HFFc6 (cell line): Measurements from ENCODE around the gene UNC5B. TPM values are rescaled to one million over a fixed set of nuclear protein-coding genes. Genes with fewer than 3 reads are reported as not detected.

Source experiments
- DNase-seq: peaks from one replicate; pipeline ENCODE4 v3.0.0-alpha.2; 2018
- H3K27ac Mint-ChIP-seq: 2 replicates; pipeline ENCODE4 v1.8.0; 2020; ENCODE audit warnings: mild to moderate bottlenecking, mixed read lengths
- H3K27me3 Mint-ChIP-seq: 2 replicates; pipeline ENCODE4 v1.8.0; 2021; ENCODE audit warnings: mild to moderate bottlenecking, moderate library complexity, mixed read lengths; ENCODE audit not compliant: insufficient read depth
- H3K36me3 Mint-ChIP-seq: 2 replicates; pipeline ENCODE4 v1.8.0; 2021; ENCODE audit warnings: low read depth, mixed read lengths
- H3K4me1 Mint-ChIP-seq: 2 replicates; pipeline ENCODE4 v1.8.0; 2020; ENCODE audit warnings: low read depth, mixed read lengths
- H3K4me3 Mint-ChIP-seq: 2 replicates; pipeline ENCODE4 v1.8.0; 2020; ENCODE audit warnings: mild to moderate bottlenecking, moderate library complexity, mixed read lengths
- H3K9me3 Mint-ChIP-seq: 2 replicates; pipeline ENCODE4 v1.8.0; 2020; ENCODE audit warnings: mild to moderate bottlenecking, mixed read lengths
- total RNA-seq, 6 experiments: library from RNA; stranded (reverse); fragmentation: NEBNext Ultra II Directional; extraction: Animal tissue kit (Norgen Biotek cat#: 25700); gene quantifications; 2 replicates in 1 of 6; 3 replicates in 5 of 6; pipeline ENCODE4 v1.2.3, GENCODE V29; 2021
- TF ChIP-seq, protein P1 (sequence below): fragments of 200-600 bp; sonication (generic); IDR thresholded peaks from 2 replicates; pipeline ENCODE4 v1.5.0; 2021; ENCODE audit warnings: antibody characterized with exemption, mild to moderate bottlenecking

UNC5B gene
- total RNA-seq, 6 experiments from 2014 or later, result 5.2 to 11.6 (median 5.7) TPM

DNA sequence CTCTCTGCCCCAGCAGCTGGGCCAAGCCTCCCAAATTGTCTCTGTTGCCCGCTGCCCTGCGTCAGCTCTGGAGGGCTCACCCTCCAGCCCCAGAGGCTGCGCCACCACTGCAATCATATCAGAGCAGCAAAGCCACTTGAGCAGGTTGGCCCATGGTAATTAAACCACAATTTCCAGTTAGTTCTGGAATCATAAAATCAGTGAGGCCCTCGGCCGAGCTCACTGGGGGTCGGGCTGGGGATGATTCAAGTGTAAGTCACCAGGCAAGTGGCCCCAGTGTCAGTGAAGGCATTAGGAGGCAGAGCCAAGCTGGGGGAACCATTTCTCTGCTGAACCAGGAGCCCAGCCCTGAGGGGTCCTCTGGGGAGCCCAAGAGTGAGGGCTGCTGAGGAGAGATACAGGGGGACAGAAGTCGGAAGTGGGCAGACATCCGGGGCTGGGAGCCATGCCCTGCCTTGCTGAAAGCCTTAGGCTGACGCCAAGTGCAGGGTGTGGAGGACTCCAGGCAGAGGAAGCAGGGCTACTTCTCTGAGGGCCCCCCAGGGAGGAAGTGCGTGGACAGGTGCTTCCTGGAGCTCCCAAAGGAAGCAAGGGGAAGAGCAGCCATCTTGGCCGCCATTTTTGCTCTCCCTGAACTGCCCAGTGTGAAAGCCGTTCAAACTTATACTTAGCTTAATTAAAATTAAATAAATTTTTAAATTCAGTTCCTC, 77.2 kb downstream of the UNC5B start:
- TF ChIP-seq, protein P1, sequence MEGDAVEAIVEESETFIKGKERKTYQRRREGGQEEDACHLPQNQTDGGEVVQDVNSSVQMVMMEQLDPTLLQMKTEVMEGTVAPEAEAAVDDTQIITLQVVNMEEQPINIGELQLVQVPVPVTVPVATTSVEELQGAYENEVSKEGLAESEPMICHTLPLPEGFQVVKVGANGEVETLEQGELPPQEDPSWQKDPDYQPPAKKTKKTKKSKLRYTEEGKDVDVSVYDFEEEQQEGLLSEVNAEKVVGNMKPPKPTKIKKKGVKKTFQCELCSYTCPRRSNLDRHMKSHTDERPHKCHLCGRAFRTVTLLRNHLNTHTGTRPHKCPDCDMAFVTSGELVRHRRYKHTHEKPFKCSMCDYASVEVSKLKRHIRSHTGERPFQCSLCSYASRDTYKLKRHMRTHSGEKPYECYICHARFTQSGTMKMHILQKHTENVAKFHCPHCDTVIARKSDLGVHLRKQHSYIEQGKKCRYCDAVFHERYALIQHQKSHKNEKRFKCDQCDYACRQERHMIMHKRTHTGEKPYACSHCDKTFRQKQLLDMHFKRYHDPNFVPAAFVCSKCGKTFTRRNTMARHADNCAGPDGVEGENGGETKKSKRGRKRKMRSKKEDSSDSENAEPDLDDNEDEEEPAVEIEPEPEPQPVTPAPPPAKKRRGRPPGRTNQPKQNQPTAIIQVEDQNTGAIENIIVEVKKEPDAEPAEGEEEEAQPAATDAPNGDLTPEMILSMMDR, result no peak
- H3K4me3 Mint-ChIP-seq, result no peak overlapping the region
- no peak for DNase-seq
- no peaks in the 10 kb centered on the region for H3K9me3 Mint-ChIP-seq
- no peak overlapping the region for H3K27ac Mint-ChIP-seq
- no peaks in the 10 kb centered on the region for H3K36me3 Mint-ChIP-seq
- H3K27me3 Mint-ChIP-seq, result peaks cover 3% of the 10 kb centered on the region
- peaks cover 8% of the 10 kb centered on the region; the same call in 1 of the 2 replicates for H3K4me1 Mint-ChIP-seq

- Mint-ChIP-seq H3K27me3 (peaks cover 3% of the 10 kb centered on the region), H3K4me1 (peaks cover 8% of the 10 kb centered on the region; the same call in 1 of the 2 replicates), H3K4me3 (no peak overlapping the region), H3K36me3 (no peaks in the 10 kb centered on the region), H3K27ac (no peak overlapping the region), H3K9me3 (no peaks in the 10 kb centered on the region)
- DNase-seq, result no peak
- TF ChIP-seq, protein P1, result no peak
These were observed 78.0 kb downstream of the UNC5B start for GRCh38 chr10:71290331-71290730.

DNA sequence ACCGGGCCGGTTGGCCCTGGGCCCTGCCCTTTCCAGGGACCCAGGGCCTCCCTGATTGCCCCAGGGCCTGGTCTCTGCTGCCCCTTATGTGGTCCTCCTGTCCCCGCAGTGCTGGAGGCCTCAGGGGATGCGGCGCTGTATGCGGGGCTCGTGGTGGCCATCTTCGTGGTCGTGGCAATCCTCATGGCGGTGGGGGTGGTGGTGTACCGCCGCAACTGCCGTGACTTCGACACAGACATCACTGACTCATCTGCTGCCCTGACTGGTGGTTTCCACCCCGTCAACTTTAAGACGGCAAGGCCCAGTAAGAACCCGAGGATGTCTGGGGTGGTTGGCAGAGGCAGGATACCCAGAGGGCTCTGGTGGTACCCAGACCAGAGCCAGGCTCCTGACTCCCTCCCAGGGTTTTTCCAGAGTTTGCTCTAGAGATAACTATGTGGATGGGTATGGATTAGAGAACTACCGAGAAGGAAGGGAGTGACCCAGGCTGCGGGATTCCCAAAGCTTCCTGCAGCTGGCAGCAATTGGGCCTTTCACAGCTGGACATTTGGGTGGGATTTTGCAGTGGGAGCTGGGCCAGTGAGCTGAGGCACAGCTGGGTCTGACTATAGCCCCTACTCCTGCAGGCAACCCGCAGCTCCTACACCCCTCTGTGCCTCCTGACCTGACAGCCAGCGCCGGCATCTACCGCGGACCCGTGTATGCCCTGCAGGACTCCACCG, 78.6 kb downstream of the UNC5B start:
- no peaks in the 10 kb centered on the region for H3K36me3 Mint-ChIP-seq
- TF ChIP-seq, protein P1, result no peak
- H3K4me1 Mint-ChIP-seq, result peaks cover 8% of the 10 kb centered on the region; the same call in 1 of the 2 replicates
- no peak for DNase-seq
- H3K9me3 Mint-ChIP-seq, result no peaks in the 10 kb centered on the region
- H3K4me3 Mint-ChIP-seq, result no peak overlapping the region
- peaks cover 3% of the 10 kb centered on the region for H3K27me3 Mint-ChIP-seq
- H3K27ac Mint-ChIP-seq, result no peak overlapping the region

DNA sequence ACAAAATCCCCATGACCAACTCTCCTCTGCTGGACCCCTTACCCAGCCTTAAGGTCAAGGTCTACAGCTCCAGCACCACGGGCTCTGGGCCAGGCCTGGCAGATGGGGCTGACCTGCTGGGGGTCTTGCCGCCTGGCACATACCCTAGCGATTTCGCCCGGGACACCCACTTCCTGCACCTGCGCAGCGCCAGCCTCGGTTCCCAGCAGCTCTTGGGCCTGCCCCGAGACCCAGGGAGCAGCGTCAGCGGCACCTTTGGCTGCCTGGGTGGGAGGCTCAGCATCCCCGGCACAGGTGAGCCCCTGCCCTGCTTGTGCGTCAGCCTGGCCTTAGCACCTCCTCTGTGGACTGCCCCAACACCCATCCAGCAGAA, 79.1 kb downstream of the UNC5B start:
- Mint-ChIP-seq H3K27me3 (peaks cover 3% of the 10 kb centered on the region), H3K36me3 (no peaks in the 10 kb centered on the region), H3K9me3 (no peaks in the 10 kb centered on the region), H3K4me1 (peaks cover 8% of the 10 kb centered on the region; the same call in 1 of the 2 replicates), H3K4me3 (no peak overlapping the region), H3K27ac (no peak overlapping the region)
- TF ChIP-seq, protein P1, result no peak
- no peak for DNase-seq

DNA sequence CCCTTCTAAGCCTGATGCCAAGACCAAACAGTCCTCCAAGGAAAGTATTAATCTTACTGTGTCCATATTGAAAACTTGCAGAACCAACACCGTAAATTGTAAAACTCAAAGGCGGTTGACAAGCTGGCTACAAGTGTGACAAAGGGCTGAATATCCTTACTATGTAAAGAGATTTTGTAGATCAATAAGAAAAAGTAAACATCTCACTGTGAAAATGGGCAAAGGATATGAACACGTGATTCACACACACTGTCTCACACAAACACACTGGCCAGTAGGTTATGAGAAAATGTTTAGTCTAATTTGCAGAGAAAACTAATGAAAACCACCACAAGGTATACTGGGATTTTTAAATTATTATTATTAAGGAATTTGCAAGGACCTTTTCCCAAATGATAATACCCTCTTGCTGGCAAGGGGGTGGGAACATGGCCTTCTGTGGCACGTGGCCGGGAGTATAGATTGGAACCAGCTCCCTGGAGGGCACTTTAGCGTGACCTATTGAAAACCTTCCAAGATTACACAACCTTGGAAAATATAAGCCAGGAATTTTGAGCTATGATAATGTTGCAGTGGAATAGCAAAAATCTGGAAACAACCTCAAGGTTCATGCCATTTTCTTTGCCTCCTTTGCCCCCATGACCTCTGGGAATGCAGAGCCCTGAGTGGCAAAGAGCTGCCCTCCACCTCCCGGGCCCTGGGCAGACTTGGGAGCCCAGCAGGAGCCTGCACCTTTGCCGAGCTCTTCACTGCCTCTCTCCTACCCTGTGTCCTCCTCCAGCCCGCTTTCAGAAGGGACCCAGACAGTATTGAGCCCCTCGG, 80.5 kb downstream of the UNC5B start:
- Mint-ChIP-seq H3K4me1 (peaks cover 8% of the 10 kb centered on the region; the same call in 1 of the 2 replicates), H3K27me3 (peaks cover 3% of the 10 kb centered on the region), H3K9me3 (no peaks in the 10 kb centered on the region), H3K27ac (no peak overlapping the region), H3K36me3 (no peaks in the 10 kb centered on the region), H3K4me3 (no peak overlapping the region)
- DNase-seq, result no peak
- TF ChIP-seq, protein P1, result no peak
